Gastroesophageal sphincter (tissue), 4 donors: ENCODE data around the gene WDR53. TPM values are rescaled to one million over a fixed set of nuclear protein-coding genes. Genes with fewer than 3 reads are reported as not detected.
"Not testable (repeated sequence)": the region's sequence is repeated elsewhere in the genome, so short reads cannot be mapped to it uniquely, and the experiment has no call there.

Experiments used
- ATAC-seq: fragments of 150-250 bp; one replicate; pipeline ENCODE4 v1.9.1; 2016; ENCODE audit warnings: mild to moderate bottlenecking, moderate library complexity
- H3K27ac ChIP-seq, 4 donors: fragments of 200-600 bp; sonication (generic) in 3 of 4; 1 replicate in 3 of 4; 2 replicates in 1 of 4; pipeline ENCODE4 v1.5.1; 2016 to 2019
- H3K27me3 ChIP-seq: fragments of 200-600 bp; sonication (generic); one replicate; pipeline ENCODE4 v1.5.1; 2019
- H3K36me3 ChIP-seq, 2 donors: fragments of 200-600 bp; sonication (generic); one replicate each; pipeline ENCODE4 v1.5.1; 2019; ENCODE audit warnings: control low read depth in 1 of 2
- H3K4me1 ChIP-seq, 3 donors: fragments of 200-600 bp; sonication (generic); 1 replicate in 2 of 3; 2 replicates in 1 of 3; pipeline ENCODE4 v1.5.1; 2016 to 2019; ENCODE audit warnings: control low read depth in 2 of 3
- H3K4me3 ChIP-seq, 2 donors: fragments of 200-600 bp; sonication (generic); one replicate each; pipeline ENCODE4 v1.5.1; 2019; ENCODE audit warnings: mild to moderate bottlenecking in 1 of 2, moderate library complexity in 1 of 2
- H3K9me3 ChIP-seq, 3 donors: fragments of 200-600 bp; sonication (generic); one replicate each; pipeline ENCODE4 v1.5.1; 2017 to 2019; ENCODE audit warnings: control low read depth in 2 of 3
- CTCF ChIP-seq, 4 experiments: fragments of 200-600 bp in 2 of 4; fragments of 450-650 bp in 2 of 4; sonication (generic) in 1 of 4; IDR thresholded peaks; one replicate each; pipeline ENCODE4 v1.5.1; 2017 to 2019; ENCODE audit warnings: antibody characterized with exemption in 4 of 4, mild to moderate bottlenecking in 2 of 4, moderate library complexity in 2 of 4
- EP300 ChIP-seq: sonication (generic); formaldehyde crosslinking; IDR thresholded peaks from one replicate; pipeline ENCODE4 v1.6.1; 2017; ENCODE audit warnings: antibody characterized with exemption, mild to moderate bottlenecking
- POLR2A ChIP-seq, 2 donors: fragments of 450-650 bp; IDR thresholded peaks; one replicate each; pipeline ENCODE4 v1.6.1; 2017; ENCODE audit warnings: antibody characterized with exemption in 2 of 2, mild to moderate bottlenecking in 2 of 2, moderate library complexity in 1 of 2
- POLR2AphosphoS5 ChIP-seq: sonication (generic); formaldehyde crosslinking; IDR thresholded peaks from one replicate; pipeline ENCODE4 v1.6.1; 2017; ENCODE audit warnings: antibody characterized with exemption
- WGBS, 2 donors: methylation state at CpG; one replicate each; pipeline ENCODE4 v1.1.5; 2018; ENCODE audit warnings: low coverage in 1 of 2; 5-methylcytosine and 5-hydroxymethylcytosine counted together
- total RNA-seq, 4 donors: library from RNA; depleted of rRNA; stranded (reverse); fragments of >200 nt; gene quantifications; one replicate each; pipeline ENCODE4 v1.1.0, GENCODE V29; 2016

WDR53 gene
- total RNA-seq, 4 donors from 2014 or later, result 3.3 to 8.1 (median 6.8) TPM

- Histone ChIP-seq H3K9me3 (no peaks in the 10 kb centered on the region), H3K27ac (no peak overlapping the region), H3K27me3 (no peaks in the 10 kb centered on the region), H3K4me3 (no peak overlapping the region), H3K4me1 (peaks cover 0 to 14% (median 0%) of the 10 kb centered on the region in 3 donors), H3K36me3 (no peaks in the 10 kb centered on the region)
- TF ChIP-seq CTCF (IDR thresholded peaks at IDR 0.05) (no peak), EP300 (no peak), POLR2AphosphoS5 (no peak), POLR2A (IDR thresholded peaks at IDR 0.05) (no peak)
- no peak for ATAC-seq
- WGBS, 2 donors, result 83 to 100% methylated on average over 4 to 7 of the region's 7 CpGs
Measured at GRCh38 chr3:196600359-196600758, 32.0 kb upstream of the WDR53 start.

DNA sequence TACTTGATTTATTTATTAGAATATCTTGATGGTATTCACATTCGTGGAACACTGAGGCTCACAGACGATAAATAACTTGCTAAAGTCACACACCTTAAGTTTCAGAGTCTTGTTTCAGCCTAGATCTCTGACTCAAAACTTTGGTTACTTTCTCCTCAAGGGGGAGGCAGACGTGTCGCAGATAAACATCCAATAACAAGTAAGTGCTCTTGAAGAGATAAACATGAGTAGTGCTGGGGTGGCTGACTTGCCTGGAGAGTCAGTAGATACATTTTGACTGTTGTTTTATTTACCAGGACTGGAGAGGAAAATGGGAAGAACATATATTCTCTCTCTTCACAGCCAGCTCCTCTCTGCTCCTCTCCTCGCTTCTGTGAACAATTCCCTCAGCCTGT is 31.4 kb upstream of the WDR53 start:
- H3K4me1 ChIP-seq, result peaks cover 0 to 14% (median 0%) of the 10 kb centered on the region in 3 donors
- WGBS, 2 donors, result 55 to 61% methylated on average over 5 of the region's 5 CpGs
- H3K9me3 ChIP-seq, result no peaks in the 10 kb centered on the region
- no peak for ATAC-seq
- H3K27me3 ChIP-seq, result no peaks in the 10 kb centered on the region
- H3K36me3 ChIP-seq, result no peaks in the 10 kb centered on the region
- H3K4me3 ChIP-seq, result no peak overlapping the region
- TF ChIP-seq EP300 (no peak), CTCF (IDR thresholded peaks at IDR 0.05) (no peak), POLR2AphosphoS5 (no peak), POLR2A (IDR thresholded peaks at IDR 0.05) (no peak)
- H3K27ac ChIP-seq, result no peak overlapping the region

GRCh38 chr3:196597971-196598733 is 29.8 kb upstream of the WDR53 start:
- H3K36me3 ChIP-seq, H3K27me3 ChIP-seq, ATAC-seq, H3K27ac ChIP-seq, H3K4me3 ChIP-seq, H3K9me3 ChIP-seq: not testable (repeated sequence)
- peaks cover 0 to 14% (median 0%) of the 10 kb centered on the region in 3 donors for H3K4me1 ChIP-seq
- 75 to 79% methylated on average over 4 to 15 of the region's 25 CpGs for WGBS, 2 donors

GRCh38 chr3:196596355-196596754 is 28.0 kb upstream of the WDR53 start:
- no peaks in the 10 kb centered on the region for H3K27me3 ChIP-seq
- TF ChIP-seq EP300 (no peak), POLR2AphosphoS5 (no peak), CTCF (IDR thresholded peaks at IDR 0.05) (no peak), POLR2A (IDR thresholded peaks at IDR 0.05) (no peak)
- WGBS, 2 donors, result 11 to 20% methylated on average over 1 to 5 of the region's 5 CpGs
- peaks cover 0 to 14% (median 0%) of the 10 kb centered on the region in 3 donors for H3K4me1 ChIP-seq
- H3K9me3 ChIP-seq, result no peaks in the 10 kb centered on the region
- peak overlapping the region in 1 of 4 donors; percentile 11 for H3K27ac ChIP-seq
- ATAC-seq, result no peak
- no peak overlapping the region for H3K4me3 ChIP-seq
- H3K36me3 ChIP-seq, result no peaks in the 10 kb centered on the region

GRCh38 chr3:196590279-196590678 is 21.9 kb upstream of the WDR53 start:
- Histone ChIP-seq H3K27me3 (no peaks in the 10 kb centered on the region), H3K4me1 (no peaks in the 10 kb centered on the region), H3K4me3 (no peak overlapping the region), H3K36me3 (peaks cover 0 to 18% of the 10 kb centered on the region in 2 donors), H3K9me3 (no peaks in the 10 kb centered on the region), H3K27ac (no peak overlapping the region)
- WGBS, 2 donors, result 60 to 78% methylated on average over 1 to 3 of the region's 5 CpGs
- TF ChIP-seq EP300, result no peak
- no peak for TF ChIP-seq CTCF (IDR thresholded peaks at IDR 0.05)
- TF ChIP-seq POLR2AphosphoS5, result no peak
- no peak for TF ChIP-seq POLR2A (IDR thresholded peaks at IDR 0.05)
- ATAC-seq, result no peak
